Activated CD8-positive, alpha-beta T cell treated with anti-CD3 and anti-CD28 coated beads, Interleukin-2, amount 10 ng/mL, durations not matched to agents 7 days and 5 days (primary cell): ENCODE results near the gene OXER1. TPM values are rescaled to one million over a fixed set of nuclear protein-coding genes. Genes with fewer than 3 reads are reported as not detected.
A peak's percentile ranks its signal among the peaks of the same experiment; 100 is the strongest.

ENCODE experiments used
- ATAC-seq: fragments of 150-1000 bp; cut with Tn5 transposase; one replicate; pipeline ENCODE4 v1.10.0; 2021; ENCODE audit warnings: moderate library complexity
- CTCF ChIA-PET: fragments of 350-600 bp; sonication (Branson Sonifier 250); formaldehyde crosslinking; loops from one replicate; lab custom pipeline; 2021; ENCODE audit warnings: antibody characterized with exemption; lab: Charles Lee
- POLR2A ChIA-PET: fragments of 350-600 bp; sonication (Branson Sonifier 250); formaldehyde crosslinking; loops from one replicate; lab custom pipeline; 2021; ENCODE audit warnings: antibody characterized with exemption; lab: Charles Lee
- DNase-seq: peaks from one replicate; pipeline ENCODE4 v3.0.0-alpha.2; 2020
- H3K27ac Mint-ChIP-seq: one replicate; pipeline ENCODE4 v1.8.0; 2021; ENCODE audit warnings: mild to moderate bottlenecking, mixed read lengths
- H3K27me3 Mint-ChIP-seq: one replicate; pipeline ENCODE4 v1.8.0; 2021; ENCODE audit warnings: low read depth, mixed read lengths
- H3K36me3 Mint-ChIP-seq: one replicate; pipeline ENCODE4 v1.8.0; 2021; ENCODE audit warnings: low read depth, mixed read lengths
- H3K4me1 Mint-ChIP-seq: one replicate; pipeline ENCODE4 v1.8.0; 2021; ENCODE audit warnings: low read depth, mixed read lengths
- H3K4me3 Mint-ChIP-seq: one replicate; pipeline ENCODE4 v1.8.0; 2021; ENCODE audit warnings: mild to moderate bottlenecking, mixed read lengths
- H3K9me3 Mint-ChIP-seq: one replicate; pipeline ENCODE4 v1.8.0; 2022; ENCODE audit warnings: mixed read lengths; ENCODE audit not compliant: insufficient read depth
- total RNA-seq, 2 experiments: library from RNA; stranded (reverse); gene quantifications; one replicate each; pipeline ENCODE4 v1.2.3, GENCODE V29; 2021

The OXER1 gene
- total RNA-seq, 2 experiments from 2014 or later, result not detected

GRCh38 chr2:42767899-42768705 is 4.2 kb upstream of the OXER1 start:
- no peak for DNase-seq
- Mint-ChIP-seq H3K4me1 (peaks cover 3% of the 10 kb centered on the region), H3K27ac (no peak overlapping the region), H3K9me3 (no peaks in the 10 kb centered on the region), H3K4me3 (no peak overlapping the region), H3K36me3 (no peaks in the 10 kb centered on the region), H3K27me3 (no peaks in the 10 kb centered on the region)
- ChIA-PET CTCF (no interaction called here), POLR2A (interaction anchor here (0.6 kb wide), 1 partner anchor 41 kb away, joined by 5 read pairs; no protein-coding TSS in a partner anchor)
- no peak for ATAC-seq

- no peaks in the 10 kb centered on the region for H3K27me3 Mint-ChIP-seq
- no peak overlapping the region for H3K27ac Mint-ChIP-seq
- H3K4me1 Mint-ChIP-seq, result peaks cover 3% of the 10 kb centered on the region
- POLR2A ChIA-PET, result no interaction called here
- no peak overlapping the region for H3K4me3 Mint-ChIP-seq
- DNase-seq (no peak), ATAC-seq (no peak)
- H3K36me3 Mint-ChIP-seq, result no peaks in the 10 kb centered on the region
- CTCF ChIA-PET, result no interaction called here
- no peaks in the 10 kb centered on the region for H3K9me3 Mint-ChIP-seq
These were observed 3.4 kb upstream of the OXER1 start for GRCh38 chr2:42767080-42767898.

- DNase-seq (no peak), ATAC-seq (no peak)
- H3K27ac Mint-ChIP-seq, result no peak overlapping the region
- H3K27me3 Mint-ChIP-seq, result no peaks in the 10 kb centered on the region
- H3K4me3 Mint-ChIP-seq, result no peak overlapping the region
- no peaks in the 10 kb centered on the region for H3K9me3 Mint-ChIP-seq
- no peaks in the 10 kb centered on the region for H3K36me3 Mint-ChIP-seq
- CTCF ChIA-PET, result interaction anchor here (0.6 kb wide), 1 partner anchor 104 kb away, joined by 3 read pairs; no protein-coding TSS in a partner anchor
- peaks cover 3% of the 10 kb centered on the region for H3K4me1 Mint-ChIP-seq
- POLR2A ChIA-PET, result no interaction called here
These were observed 1.8 kb upstream of the OXER1 start for GRCh38 chr2:42765686-42766085.

DNA sequence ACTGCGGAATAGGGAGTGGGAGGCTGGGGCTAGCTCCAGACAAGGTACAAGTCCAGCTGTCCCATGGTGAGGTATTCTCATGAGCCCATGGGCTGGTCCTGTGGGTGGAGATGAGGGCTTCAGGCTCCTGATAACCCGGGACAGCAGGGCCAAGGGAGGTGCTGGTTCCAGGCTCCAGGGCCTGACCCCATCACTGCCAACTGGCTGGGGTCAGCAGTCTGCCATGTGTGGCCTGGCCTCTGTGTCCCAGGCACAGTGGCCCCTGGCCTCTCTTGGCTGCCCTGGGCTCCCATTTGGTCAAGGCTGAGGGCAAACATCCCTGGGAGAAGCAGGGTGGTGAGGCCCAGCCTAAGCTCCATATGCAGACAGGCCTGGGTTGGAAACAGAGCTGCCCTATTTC is 966 bp upstream of the OXER1 start:
- Mint-ChIP-seq H3K9me3 (no peaks in the 10 kb centered on the region), H3K27me3 (no peaks in the 10 kb centered on the region), H3K27ac (no peak overlapping the region), H3K4me3 (no peak overlapping the region), H3K4me1 (peaks cover 3% of the 10 kb centered on the region), H3K36me3 (no peaks in the 10 kb centered on the region)
- no peak for DNase-seq
- ATAC-seq, result no peak
- POLR2A ChIA-PET, result no interaction called here
- CTCF ChIA-PET, result no interaction called here

- Mint-ChIP-seq H3K9me3 (no peaks in the 10 kb centered on the region), H3K27me3 (no peaks in the 10 kb centered on the region), H3K36me3 (no peaks in the 10 kb centered on the region), H3K27ac (peak overlapping the region; percentile 46), H3K4me3 (no peak overlapping the region), H3K4me1 (peaks cover 3% of the 10 kb centered on the region)
- ChIA-PET POLR2A (no interaction called here), CTCF (no interaction called here)
- ATAC-seq (no peak), DNase-seq (no peak)
These were observed 821 bp downstream of the OXER1 start for GRCh38 chr2:42762823-42763804.

GRCh38 chr2:42762155-42762554 is 1.8 kb downstream of the OXER1 start:
- peaks cover 4% of the 10 kb centered on the region for H3K4me1 Mint-ChIP-seq
- no peak for DNase-seq
- no peaks in the 10 kb centered on the region for H3K36me3 Mint-ChIP-seq
- H3K27me3 Mint-ChIP-seq, result no peaks in the 10 kb centered on the region
- ChIA-PET CTCF (no interaction called here), POLR2A (no interaction called here)
- H3K9me3 Mint-ChIP-seq, result no peaks in the 10 kb centered on the region
- H3K27ac Mint-ChIP-seq, result no peak overlapping the region
- no peak overlapping the region for H3K4me3 Mint-ChIP-seq
- ATAC-seq, result no peak

GRCh38 chr2:42761554-42761953 is 2.4 kb downstream of the OXER1 start:
- Mint-ChIP-seq H3K27ac (no peak overlapping the region), H3K27me3 (no peaks in the 10 kb centered on the region)
- CTCF ChIA-PET, result no interaction called here

GRCh38 chr2:42758751-42759150 is 5.2 kb downstream of the OXER1 start:
- peaks cover 8% of the 10 kb centered on the region for H3K4me1 Mint-ChIP-seq
- no peak overlapping the region for H3K27ac Mint-ChIP-seq
- no peaks in the 10 kb centered on the region for H3K27me3 Mint-ChIP-seq
- ChIA-PET CTCF (interaction anchor here (1.1 to 1.4 kb wide), 2 partner anchors 14 to 21 kb away, joined by 3 to 4 read pairs; no protein-coding TSS in a partner anchor), POLR2A (no interaction called here)
- no peak for ATAC-seq
- DNase-seq, result no peak
- no peaks in the 10 kb centered on the region for H3K9me3 Mint-ChIP-seq
- peaks cover 1% of the 10 kb centered on the region for H3K36me3 Mint-ChIP-seq
- no peak overlapping the region for H3K4me3 Mint-ChIP-seq

More at GRCh38 chr2:42761554-42761953, 2.4 kb downstream of the OXER1 start:
- Mint-ChIP-seq H3K9me3 (no peaks in the 10 kb centered on the region), H3K4me3 (no peak overlapping the region), H3K36me3 (no peaks in the 10 kb centered on the region), H3K4me1 (peaks cover 9% of the 10 kb centered on the region)
- ATAC-seq, result no peak
- POLR2A ChIA-PET, result no interaction called here
- no peak for DNase-seq

DNA sequence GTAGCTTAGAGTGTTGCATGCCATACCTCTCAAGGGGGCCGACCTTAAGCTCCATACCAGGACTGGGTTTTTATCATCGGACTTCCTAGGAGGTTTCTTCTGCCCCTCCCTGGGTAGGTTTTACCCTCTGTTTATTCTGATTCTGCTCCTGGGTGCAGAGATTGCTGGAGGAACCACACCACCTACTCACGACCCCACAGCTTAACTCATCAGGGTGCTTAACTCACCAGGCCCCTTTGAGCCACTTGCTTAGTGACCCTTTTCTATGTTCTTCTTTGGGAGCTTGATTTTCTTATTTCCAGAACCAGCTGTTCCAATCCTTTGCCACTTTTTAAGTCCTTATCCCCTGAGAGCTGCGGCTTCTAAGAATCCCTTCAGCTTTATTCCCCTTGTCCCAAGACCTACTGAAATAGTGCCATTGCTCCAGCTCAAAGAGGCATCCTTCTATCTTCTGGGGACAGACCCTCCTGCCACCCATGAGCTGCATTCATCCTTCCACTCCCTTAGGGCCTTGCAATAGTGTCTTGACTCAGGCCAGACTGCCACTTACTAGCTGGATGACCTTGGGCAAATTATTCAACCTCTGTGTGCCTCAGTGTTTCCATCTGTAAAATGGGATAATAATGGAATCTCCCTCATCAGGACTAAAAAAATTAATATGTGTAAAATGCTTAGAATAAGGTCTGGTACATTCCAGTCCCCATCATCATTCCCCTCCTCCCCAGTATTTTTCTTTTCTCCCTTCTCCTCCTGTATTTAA is 5.8 kb downstream of the OXER1 start:
- Mint-ChIP-seq H3K36me3 (peaks cover 1% of the 10 kb centered on the region), H3K9me3 (no peaks in the 10 kb centered on the region), H3K27ac (no peak overlapping the region), H3K4me3 (no peak overlapping the region), H3K27me3 (no peaks in the 10 kb centered on the region), H3K4me1 (peaks cover 7% of the 10 kb centered on the region)
- ChIA-PET CTCF (interaction anchor here (0.7 to 1.4 kb wide), 3 partner anchors 13 to 30 kb away, joined by 3 to 4 read pairs (median 3); no protein-coding TSS in a partner anchor), POLR2A (no interaction called here)
- DNase-seq (no peak), ATAC-seq (no peak)

- POLR2A ChIA-PET, result no interaction called here
- Mint-ChIP-seq H3K4me3 (no peak overlapping the region), H3K27me3 (no peaks in the 10 kb centered on the region), H3K9me3 (no peaks in the 10 kb centered on the region), H3K4me1 (peaks cover 7% of the 10 kb centered on the region), H3K27ac (no peak overlapping the region), H3K36me3 (peaks cover 1% of the 10 kb centered on the region)
- CTCF ChIA-PET, result no interaction called here
- ATAC-seq, result no peak
- DNase-seq, result no peak
These were observed 6.9 kb downstream of the OXER1 start for GRCh38 chr2:42756966-42757513.
